Ishikawa (cell line): ENCODE measurements around the gene CFAP92.

Source experiments
- CEBPB ChIP-seq: IDR thresholded peaks from 2 replicates; pipeline ENCODE4 v1.6.1; 2012
- CREB1 ChIP-seq: IDR thresholded peaks from 2 replicates; pipeline ENCODE4 v1.6.1; 2012; ENCODE audit warnings: low read depth
- EGR1 ChIP-seq: IDR thresholded peaks from 2 replicates; pipeline ENCODE4 v1.6.1; 2012
- EP300 ChIP-seq: IDR thresholded peaks from 2 replicates; pipeline ENCODE4 v1.6.1; 2012; ENCODE audit warnings: borderline replicate concordance
- FOXM1 ChIP-seq: IDR thresholded peaks from 2 replicates; pipeline ENCODE4 v1.6.1; 2012; ENCODE audit warnings: low read depth, borderline replicate concordance
- MAX ChIP-seq: IDR thresholded peaks from 2 replicates; pipeline ENCODE4 v1.6.1; 2012
- NFIC ChIP-seq: IDR thresholded peaks from 2 replicates; pipeline ENCODE4 v1.6.1; 2012
- RAD21 ChIP-seq: IDR thresholded peaks from 2 replicates; pipeline ENCODE4 v1.6.1; 2012; ENCODE audit warnings: low read depth
- REST ChIP-seq: IDR thresholded peaks from 2 replicates; pipeline ENCODE4 v1.6.1; 2012; ENCODE audit warnings: low read depth, mild to moderate bottlenecking
- TAF1 ChIP-seq: IDR thresholded peaks from 2 replicates; pipeline ENCODE4 v1.6.1; 2012; ENCODE audit warnings: low read depth, mild to moderate bottlenecking
- TCF12 ChIP-seq: IDR thresholded peaks from 2 replicates; pipeline ENCODE4 v1.6.1; 2012; ENCODE audit warnings: low read depth
- TEAD4 ChIP-seq: IDR thresholded peaks from 2 replicates; pipeline ENCODE4 v1.6.1; 2012
- YY1 ChIP-seq: IDR thresholded peaks from 2 replicates; pipeline ENCODE4 v1.6.1; 2012; ENCODE audit warnings: low read depth
- ZBTB7A ChIP-seq: IDR thresholded peaks from 2 replicates; pipeline ENCODE4 v1.6.1; 2012; ENCODE audit warnings: low read depth

- TF ChIP-seq REST (no peak), RAD21 (no peak), CEBPB (no peak), ZBTB7A (no peak), TAF1 (no peak), EGR1 (no peak), CREB1 (no peak), EP300 (no peak), MAX (no peak), FOXM1 (no peak), NFIC (no peak), TCF12 (no peak), YY1 (no peak), TEAD4 (no peak)
Observed at GRCh38 chr3:128906804-128907525, 86.9 kb downstream of the CFAP92 start.
